GM21529 (cell line): ENCODE results near the gene RNU6-9.

Experiments used
- ATAC-seq: cut with Tn5 transposase; IDR thresholded peaks from one replicate; pipeline ENCODE4 v1.9.1; 2021; ENCODE audit not compliant: unreplicated experiment

Gene RNU6-9

DNA sequence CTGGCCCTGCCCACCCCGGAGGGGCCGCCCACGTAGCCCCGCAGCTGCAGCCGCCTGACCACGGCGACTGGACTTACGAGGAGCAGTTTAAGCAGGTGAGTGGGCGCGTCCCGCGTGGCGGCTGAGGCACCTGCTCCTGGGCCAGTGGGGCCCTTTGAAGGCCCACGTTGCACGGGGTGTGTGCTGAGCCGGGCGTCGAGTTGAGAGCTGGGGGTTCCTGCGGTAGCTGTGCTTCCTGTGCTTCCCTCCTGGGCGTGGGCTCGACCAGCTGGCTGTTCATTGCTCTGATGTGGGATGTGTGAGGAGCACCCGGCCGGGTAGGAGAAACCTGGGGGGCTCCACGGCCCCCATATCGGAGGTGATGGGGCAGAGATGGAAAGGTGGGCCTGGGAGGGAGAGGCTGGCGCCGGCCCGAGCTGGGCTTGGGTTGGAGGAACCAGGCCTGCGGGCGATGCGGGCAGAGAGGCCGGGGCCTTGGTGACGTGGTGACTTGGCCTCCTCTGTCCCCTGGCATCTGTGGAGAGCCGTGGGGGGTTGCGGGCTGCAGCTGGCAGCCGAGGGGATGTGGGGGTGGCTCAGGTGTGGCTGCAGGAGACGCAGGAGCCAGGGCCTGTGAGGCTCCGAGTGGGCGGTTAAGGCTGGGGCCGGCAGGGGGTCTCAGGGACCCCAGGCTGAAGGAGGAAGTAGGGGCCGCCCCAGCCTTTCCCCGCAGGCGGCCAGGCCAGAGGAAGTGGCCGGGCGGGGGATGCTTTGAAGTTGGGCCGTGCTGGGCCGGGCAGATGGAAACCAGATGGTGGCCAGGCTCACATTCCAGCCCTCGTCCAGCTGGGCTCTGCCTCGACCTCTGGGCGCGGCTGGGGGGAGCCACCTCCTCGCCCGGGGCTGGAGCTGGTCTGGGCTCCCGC is 39.6 kb downstream of the RNU6-9 start:
- no peak for ATAC-seq

DNA sequence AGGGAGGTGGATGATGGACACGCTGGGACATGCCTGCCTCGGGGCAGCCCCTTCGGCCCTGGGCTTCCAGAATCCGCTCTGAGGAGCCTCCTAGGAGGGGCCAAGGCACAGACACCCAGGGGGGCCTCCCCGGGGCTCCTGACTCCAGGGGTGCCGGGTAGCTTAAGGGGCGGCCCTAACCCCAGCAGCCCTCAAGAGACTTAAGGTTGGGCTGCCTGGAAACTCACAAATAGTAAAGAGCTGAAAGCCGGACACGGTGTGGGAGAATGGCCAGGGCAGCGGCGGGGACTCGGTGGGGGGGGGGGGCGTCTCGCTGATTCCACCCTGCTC is 40.2 kb downstream of the RNU6-9 start:
- no peak for ATAC-seq

DNA sequence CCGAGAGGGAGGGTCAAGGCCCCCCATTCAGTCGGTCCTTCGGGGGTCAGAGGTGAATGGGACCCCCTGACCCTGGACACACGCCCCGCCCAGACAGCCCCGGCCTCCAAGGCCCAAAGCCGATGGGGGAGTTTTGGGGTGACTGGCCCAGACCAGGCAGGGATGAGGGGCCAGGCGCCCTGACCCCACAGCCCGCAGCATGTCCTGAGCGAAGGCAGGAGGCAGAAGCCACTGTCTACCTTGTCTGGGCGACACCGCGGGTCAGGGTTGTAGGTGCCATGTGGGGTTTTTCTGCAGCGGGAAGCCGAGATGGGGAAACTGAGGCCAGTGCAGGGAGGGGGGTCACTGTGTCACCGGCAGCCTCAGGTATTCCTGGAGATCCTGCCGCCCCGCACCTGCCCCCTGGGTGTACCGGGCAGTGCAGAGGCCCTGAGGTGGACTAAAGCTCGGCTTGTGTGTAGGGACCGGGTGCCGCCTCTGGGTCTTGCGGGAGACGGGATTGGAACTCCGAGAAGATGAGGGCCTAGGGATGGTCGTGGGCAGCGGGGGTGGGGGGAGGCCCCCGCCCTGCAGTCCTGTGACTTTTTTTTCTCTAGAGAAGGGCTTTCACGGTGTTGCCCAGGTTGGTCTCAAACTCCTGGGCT is 41.0 kb downstream of the RNU6-9 start:
- no peak for ATAC-seq

DNA sequence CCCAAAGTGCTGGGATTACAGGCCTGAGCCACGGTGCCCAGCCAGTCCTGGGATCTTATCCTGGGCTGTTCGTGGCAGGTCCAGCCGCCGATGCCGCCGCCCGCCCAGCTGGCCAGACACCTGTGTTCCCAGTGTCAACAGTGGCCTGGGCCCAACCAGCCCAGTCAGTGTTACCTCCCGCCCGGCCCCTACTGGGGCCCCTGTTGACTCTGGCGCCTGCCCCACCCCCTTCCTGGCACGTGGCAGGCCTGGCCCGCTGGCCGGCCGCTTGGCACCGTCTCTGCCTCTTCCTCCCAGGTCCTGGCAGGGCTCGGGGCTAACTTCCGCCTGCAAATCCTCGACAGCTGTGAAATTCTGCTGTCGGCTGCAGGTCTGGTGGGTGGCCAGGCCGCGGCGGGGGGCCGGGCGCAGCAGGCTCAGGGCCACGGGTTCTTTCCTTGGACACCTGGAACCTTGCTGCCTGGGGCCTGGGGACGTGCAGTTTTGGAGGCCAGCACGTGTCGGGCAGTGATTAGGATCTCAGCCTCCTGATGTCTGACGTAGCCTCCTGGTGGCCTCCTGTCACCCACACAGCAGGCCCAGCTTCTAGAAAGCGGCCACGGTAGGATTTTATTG is 41.7 kb downstream of the RNU6-9 start:
- no peak for ATAC-seq

DNA sequence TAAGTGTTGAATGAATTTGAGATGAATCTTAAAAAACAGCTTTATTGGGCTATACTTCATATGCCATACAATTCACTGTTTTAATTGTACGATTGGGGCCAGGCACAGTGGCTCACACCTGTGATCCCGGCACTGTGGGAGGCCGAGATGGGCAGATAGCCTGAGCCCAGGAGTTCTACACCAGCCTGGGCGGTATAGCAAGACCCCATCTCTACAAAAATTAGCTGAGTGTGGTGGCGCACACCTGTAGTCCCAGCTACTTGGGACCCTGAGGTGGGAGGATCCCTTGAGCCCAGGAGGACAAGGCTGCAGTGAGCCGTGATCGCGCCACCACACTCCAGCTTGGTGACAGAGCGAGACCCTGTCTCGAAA is 42.9 kb downstream of the RNU6-9 start:
- no peak for ATAC-seq

DNA sequence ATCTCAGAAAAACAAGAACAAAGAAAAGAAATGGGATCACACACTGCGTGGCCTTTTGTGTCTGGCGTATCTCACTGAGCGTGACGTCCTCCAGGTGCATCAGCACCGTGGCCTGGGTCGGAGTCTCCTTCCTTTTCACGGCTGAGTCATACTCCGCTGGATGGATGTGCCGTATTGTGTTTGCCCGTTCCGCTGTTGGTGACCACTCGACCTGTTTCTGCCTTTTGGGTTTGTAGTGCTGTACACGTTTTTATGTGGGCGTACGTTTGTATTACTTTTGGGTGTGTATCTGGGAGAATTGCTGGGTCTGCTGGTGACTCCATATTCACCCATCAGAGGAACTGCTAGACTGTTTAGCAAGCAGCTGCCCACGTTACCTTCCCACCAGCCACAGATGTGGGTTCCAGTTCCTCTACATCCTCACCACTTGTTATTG is 44.0 kb downstream of the RNU6-9 start:
- ATAC-seq, result no peak

DNA sequence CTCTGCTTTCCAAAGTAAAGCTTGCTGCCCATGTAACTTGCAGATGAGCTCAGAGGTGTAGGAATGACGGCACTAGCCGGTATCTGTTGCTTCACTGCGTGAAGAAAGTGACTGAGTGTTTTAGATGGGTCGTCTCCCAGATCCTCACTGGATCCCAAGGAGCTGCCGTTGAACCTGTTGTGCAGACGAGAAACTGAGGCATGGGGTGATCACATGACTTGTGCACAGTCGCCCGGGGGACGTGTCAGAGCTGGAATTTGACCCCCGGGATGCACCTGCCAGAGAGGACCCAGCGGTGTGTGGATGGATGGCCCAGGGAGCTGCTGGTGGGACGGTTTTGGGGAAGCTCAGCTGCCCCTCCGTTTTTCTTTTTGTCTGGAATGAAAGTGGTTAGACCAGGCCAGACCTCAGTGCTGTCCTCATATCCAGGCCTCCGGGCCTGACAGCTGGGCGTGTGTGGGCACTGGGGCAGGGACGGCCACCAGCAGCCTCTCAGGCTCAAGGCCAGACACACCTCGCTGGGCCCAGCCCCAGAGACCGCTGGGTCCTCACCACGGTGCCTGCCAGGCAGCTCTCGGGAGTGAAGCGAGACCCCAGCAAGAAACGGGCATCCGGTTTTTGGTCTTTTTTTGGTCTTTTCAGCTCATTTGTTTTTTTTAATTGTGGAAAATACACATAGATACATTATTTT is 45.1 kb downstream of the RNU6-9 start:
- no peak for ATAC-seq

DNA sequence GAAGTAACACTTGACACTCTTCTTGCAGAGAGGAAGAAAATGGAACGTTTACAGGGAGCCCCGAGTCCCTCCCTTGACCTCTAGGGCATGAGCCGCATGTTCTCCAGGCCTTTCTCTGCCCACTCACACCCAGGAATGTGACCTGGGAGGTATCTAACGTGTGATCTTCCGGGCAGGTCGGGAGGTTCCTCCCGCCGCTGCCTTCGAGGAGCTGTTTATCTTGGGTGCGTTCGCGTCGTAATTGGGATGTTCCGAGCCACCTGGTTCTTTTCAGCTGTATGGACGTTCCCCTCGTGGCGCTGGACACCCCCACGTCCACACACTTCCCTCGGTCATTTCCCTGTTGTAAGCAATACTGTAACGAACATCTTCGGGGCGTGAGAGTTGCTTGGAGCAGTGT is 46.2 kb downstream of the RNU6-9 start:
- no peak for ATAC-seq

DNA sequence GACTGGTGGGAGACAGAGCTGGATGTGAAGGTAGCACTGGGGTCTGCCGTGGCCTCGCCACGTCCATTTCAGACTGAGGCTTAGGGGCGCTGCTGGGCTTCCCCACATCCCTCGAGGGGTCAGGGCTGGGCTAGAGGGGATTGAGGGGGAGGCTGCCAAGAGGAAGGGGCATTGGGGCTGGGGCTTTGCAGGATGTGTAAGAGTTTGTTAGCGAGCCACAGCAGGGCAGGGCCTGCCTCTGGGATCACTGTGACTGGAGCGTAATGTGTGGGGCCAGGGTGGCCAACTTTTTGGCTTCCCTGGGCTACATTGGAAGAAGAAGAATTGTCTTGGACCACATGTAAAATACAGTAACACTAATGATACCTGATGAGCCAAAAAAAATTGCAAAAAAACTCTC is 46.6 kb downstream of the RNU6-9 start:
- ATAC-seq, result no peak

DNA sequence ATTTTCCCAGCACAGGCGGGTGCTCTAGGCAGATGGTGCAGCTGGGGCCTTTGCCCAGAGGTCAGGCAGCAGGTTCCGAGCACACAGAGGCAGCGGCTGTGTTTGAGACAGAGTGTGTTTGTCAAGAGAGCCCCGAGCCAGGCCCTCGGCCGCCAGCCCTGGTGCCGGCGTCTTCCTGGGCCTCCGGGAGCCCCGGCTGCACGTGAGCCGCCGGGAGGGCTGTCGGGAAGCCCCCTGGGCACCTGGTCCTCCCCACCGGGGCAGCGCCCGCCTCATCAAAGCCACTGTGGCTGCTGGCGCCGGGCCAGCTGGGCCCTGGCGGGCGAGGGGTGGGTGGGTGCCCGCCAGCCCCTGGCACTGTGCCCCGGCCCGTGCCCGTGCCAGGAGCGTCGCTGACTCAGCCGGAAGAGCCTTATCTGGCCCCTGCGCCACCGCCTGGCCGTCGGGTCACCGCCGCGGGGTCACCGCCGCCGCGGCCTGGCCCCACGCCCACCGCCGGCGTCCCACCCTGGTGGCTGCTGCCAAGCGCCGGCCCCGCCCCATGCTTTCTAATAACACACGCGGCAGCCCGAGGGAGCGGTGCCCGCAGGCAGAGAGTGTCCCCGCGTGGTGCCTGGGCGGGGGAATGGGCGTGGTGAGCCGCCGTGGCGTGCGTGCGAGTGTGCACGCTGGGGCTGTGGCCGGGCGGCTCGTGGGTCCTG is 47.5 kb downstream of the RNU6-9 start:
- no peak for ATAC-seq

DNA sequence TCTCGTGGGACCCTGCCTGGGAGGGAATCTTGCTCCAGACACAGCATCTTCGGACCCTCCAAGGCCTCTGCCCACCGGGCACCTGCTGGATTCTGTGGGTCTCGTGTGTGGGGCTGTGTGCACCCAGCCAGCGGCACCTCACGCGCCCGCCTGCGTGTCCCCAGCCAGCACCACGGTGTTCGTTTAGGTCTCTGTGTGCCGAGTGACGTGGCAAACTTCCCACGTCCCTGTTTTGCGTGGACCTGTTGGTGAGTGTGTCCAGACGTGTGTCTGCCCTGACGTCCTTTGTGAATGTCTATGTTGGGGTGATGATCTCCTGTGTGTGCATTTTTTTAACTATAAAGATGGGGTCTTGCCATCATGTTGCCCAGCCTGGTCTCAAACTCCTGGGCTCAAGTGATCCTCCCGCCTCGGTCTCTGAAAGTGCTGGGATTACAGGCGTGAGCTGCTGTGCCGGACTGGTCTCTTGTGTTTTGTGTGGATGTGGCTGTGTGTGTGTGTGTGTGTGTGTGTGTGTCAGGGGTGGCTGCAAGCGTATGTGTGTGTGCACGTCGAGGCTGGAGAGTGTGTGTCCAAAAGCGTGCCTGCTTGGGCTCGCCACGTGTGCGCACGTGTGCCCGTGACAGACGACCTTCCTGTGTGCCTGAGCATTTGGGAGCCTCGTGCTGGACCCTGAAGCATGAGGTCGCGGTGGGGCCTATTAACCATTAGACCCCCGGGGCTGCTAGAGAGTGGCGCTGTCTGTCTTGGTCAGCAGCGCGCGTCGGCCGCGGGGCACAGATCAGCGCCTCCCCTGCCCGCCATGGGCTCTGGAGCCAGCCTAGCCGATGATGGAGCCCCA is 48.2 kb downstream of the RNU6-9 start:
- ATAC-seq, result no peak

DNA sequence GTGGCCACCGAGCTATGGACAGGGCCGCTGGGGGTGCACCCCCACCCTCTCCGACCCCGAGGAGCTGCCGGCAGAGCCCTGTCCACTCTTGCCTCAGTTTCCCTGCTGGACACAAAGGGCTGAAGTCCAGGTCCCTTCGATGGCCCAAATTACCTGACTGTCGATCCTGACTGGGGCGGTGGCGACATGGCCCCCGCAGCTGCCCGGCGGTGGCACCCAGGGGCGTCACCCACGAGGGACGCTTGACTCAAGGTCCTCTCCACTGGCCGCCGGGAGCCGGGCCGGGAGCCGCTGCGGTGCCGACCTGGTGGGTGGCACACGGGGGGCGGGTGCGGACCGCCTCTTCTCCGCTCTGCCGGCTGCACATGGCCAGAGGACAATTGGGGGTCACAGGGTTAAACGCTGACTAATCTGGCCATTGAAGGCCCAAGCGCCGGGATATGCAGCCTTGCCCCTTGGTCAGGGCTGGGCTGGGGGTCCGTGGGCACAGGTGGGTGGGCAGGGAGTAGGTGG is 48.9 kb downstream of the RNU6-9 start:
- ATAC-seq, result no peak
